CD1c-positive myeloid dendritic cell (primary cell): ENCODE results near the gene SGCG.
A peak's percentile ranks its signal among the peaks of the same experiment; 100 is the strongest.
"Not testable (repeated sequence)": the region's sequence is repeated elsewhere in the genome, so short reads cannot be mapped to it uniquely, and the experiment has no call there.

ENCODE experiments used
- DNase-seq: peaks from one replicate; pipeline ENCODE4 v3.0.0-alpha.2; 2016; ENCODE audit errors: extremely low spot score

Gene SGCG

GRCh38 chr13:23180711-23181110, at the start of gene SGCG:
Gene SGCG (plus strand): TSS chr13:23180979. CDS start chr13:23203695, 22,716 bp downstream.
- no peak for DNase-seq

- no peak for DNase-seq
Measured at GRCh38 chr13:23134542-23134941, 46.2 kb upstream of the SGCG start.

GRCh38 chr13:23140492-23140891, 40.3 kb upstream of the SGCG start:
- no peak for DNase-seq

- DNase-seq, result no peak
Measured at GRCh38 chr13:23141964-23142363, 38.8 kb upstream of the SGCG start.

GRCh38 chr13:23142607-23143006, 38.2 kb upstream of the SGCG start:
- not testable (repeated sequence) for DNase-seq

- peak; percentile 44 for DNase-seq
Measured at GRCh38 chr13:23144431-23144830, 36.3 kb upstream of the SGCG start.

- peak; percentile 37 for DNase-seq
Measured at GRCh38 chr13:23146006-23146405, 34.8 kb upstream of the SGCG start.

GRCh38 chr13:23146811-23147625, 33.8 kb upstream of the SGCG start:
- peak; percentile 91 for DNase-seq

GRCh38 chr13:23147827-23148226, 33.0 kb upstream of the SGCG start:
- DNase-seq, result no peak

- no peak for DNase-seq
Measured at GRCh38 chr13:23157781-23158180, 23.0 kb upstream of the SGCG start.

- DNase-seq, result peak; percentile 57
Measured at GRCh38 chr13:23159205-23159759, 21.5 kb upstream of the SGCG start.

GRCh38 chr13:23159760-23160637, 20.8 kb upstream of the SGCG start:
- DNase-seq, result no peak

GRCh38 chr13:23160638-23161480, 19.9 kb upstream of the SGCG start:
- DNase-seq, result no peak

GRCh38 chr13:23161481-23161825, 19.3 kb upstream of the SGCG start:
- no peak for DNase-seq

- no peak for DNase-seq
Measured at GRCh38 chr13:23175920-23176319, 4.9 kb upstream of the SGCG start.

GRCh38 chr13:23182142-23182541, 1.4 kb downstream of the SGCG start:
- DNase-seq, result no peak

GRCh38 chr13:23183292-23183691, 2.5 kb downstream of the SGCG start:
- no peak for DNase-seq

- no peak for DNase-seq
Measured at GRCh38 chr13:23185542-23185941, 4.8 kb downstream of the SGCG start.

- no peak for DNase-seq
Measured at GRCh38 chr13:23201870-23202269, 21.1 kb downstream of the SGCG start.

GRCh38 chr13:23202383-23202782, 21.6 kb downstream of the SGCG start:
- DNase-seq, result no peak

GRCh38 chr13:23203516-23203915, 22.7 kb downstream of the SGCG start:
- DNase-seq, result no peak

GRCh38 chr13:23205807-23206206, 25.0 kb downstream of the SGCG start:
- DNase-seq, result no peak
